Right lobe of liver (tissue), 6 donors: Measurements from ENCODE around the gene TRABD2B. TPM values are rescaled to one million over a fixed set of nuclear protein-coding genes. Genes with fewer than 3 reads are reported as not detected.

ENCODE experiments used
- ATAC-seq, 4 donors: fragments of 200-7000 bp; cut with Tn5 transposase; one replicate each; pipeline ENCODE4 v1.9.1; 2020; ENCODE audit warnings: mild to moderate bottlenecking in 4 of 4, moderate library complexity in 4 of 4
- DNase-seq, 3 donors: peaks; one replicate each; pipeline ENCODE4 v3.0.0-alpha.2; 2020
- H3K27ac ChIP-seq, 3 donors: fragments of 200-600 bp; one replicate each; pipeline ENCODE4 v1.8.0; 2022
- H3K27me3 ChIP-seq, 2 donors: fragments of 200-600 bp; one replicate each; pipeline ENCODE4 v1.8.0; 2022
- H3K36me3 ChIP-seq, 4 donors: fragments of 200-600 bp; sonication (generic) in 1 of 4; one replicate each; pipeline versions ENCODE4 v1.5.1 to v1.8.0; 2017 to 2022; ENCODE audit warnings: control low read depth in 1 of 4
- H3K4me1 ChIP-seq, 4 donors: fragments of 200-600 bp; sonication (generic) in 1 of 4; one replicate each; pipeline versions ENCODE4 v1.5.1 to v1.8.0; 2017 to 2022; ENCODE audit warnings: control low read depth in 1 of 4
- H3K4me3 ChIP-seq, 3 donors: fragments of 200-600 bp; one replicate each; pipeline ENCODE4 v1.8.0; 2022
- H3K9me3 ChIP-seq, 4 donors: fragments of 200-600 bp; sonication (generic) in 1 of 4; one replicate each; pipeline versions ENCODE4 v1.5.1 to v1.8.0; 2017 to 2022; ENCODE audit warnings: control low read depth in 1 of 4
- CTCF ChIP-seq, 4 donors: fragments of 200-600 bp in 3 of 4; fragments of 450-650 bp in 1 of 4; IDR thresholded peaks; one replicate each; pipeline versions ENCODE4 v1.5.1 to v1.8.0; 2016 to 2022; ENCODE audit warnings: antibody characterized with exemption in 4 of 4, mild to moderate bottlenecking in 2 of 4
- POLR2A ChIP-seq: fragments of 450-650 bp; IDR thresholded peaks from one replicate; pipeline ENCODE4 v1.6.1; 2017; ENCODE audit warnings: antibody characterized with exemption, mild to moderate bottlenecking
- WGBS: methylation state at CpG from one replicate; pipeline ENCODE4 v1.1.6; 2018; ENCODE audit warnings: low coverage, low lambda C conversion rate; ENCODE audit not compliant: insufficient coverage; ENCODE audit errors: missing lambda C conversion rate; 5-methylcytosine and 5-hydroxymethylcytosine counted together
- intact Hi-C, 2 donors: fragments of 100-400 bp; cut with DNase I; formaldehyde crosslinking; loops; one replicate each; pipeline versions ENCODE4 v1.11.2 to v1.14.1; 2022
- total RNA-seq, 6 experiments: library from RNA; depleted of rRNA in 2 of 6; stranded (reverse); fragments of >200 nt in 2 of 6; fragmentation: NEBNext Ultra II Directional in 3 of 6; extraction: Animal tissue kit (Norgen Biotek cat#: 25700) in 3 of 6; gene quantifications; one replicate each; pipeline versions ENCODE4 v1.1.0 to v1.2.4, GENCODE V29; 2016 to 2023
- donor health status: DM: no; HTN: yes; CAD: no.
- donor health status: DM: no; HTN: no; CAD: no.
- donor health status: DM: no; HTN: no; CAD: no.
- donor health status: DM: no; HTN: yes; CAD: no.
- donor health status: DM: no; HTN: yes; CAD: no.

The TRABD2B gene
- total RNA-seq, 6 experiments from 2014 or later = 0.55 to 9.5 (median 1.8) TPM

DNA sequence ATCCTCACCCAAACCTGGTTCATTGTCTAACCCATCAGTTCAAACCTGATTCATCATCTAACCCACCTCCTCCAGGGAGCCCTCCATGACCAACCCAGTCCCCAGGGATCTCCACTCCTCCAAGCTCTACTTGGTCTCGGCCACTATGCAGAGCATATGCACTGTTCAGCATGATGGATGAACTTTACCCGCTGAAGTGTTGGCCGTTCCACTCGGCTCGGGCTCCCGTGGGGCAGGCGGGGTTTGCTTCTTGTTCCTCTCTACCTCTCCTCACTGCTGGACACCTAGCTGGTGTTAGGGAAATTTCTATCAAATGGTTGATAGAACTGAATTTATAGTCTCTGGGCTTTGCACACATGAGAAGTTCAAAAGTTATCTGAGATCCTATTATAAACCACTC is 111.0 kb downstream of the TRABD2B start:
- no peaks in the 10 kb centered on the region for H3K4me1 ChIP-seq
- intact Hi-C loops = no loop called here
- no peaks in the 10 kb centered on the region for H3K9me3 ChIP-seq
- 86% methylated on average over 7 of the region's 7 CpGs for whole genome bisulfite sequencing
- no peaks in the 10 kb centered on the region for H3K27me3 ChIP-seq
- TF ChIP-seq CTCF (IDR thresholded peaks at IDR 0.05) = no peak
- TF ChIP-seq POLR2A = no peak
- H3K36me3 ChIP-seq = no peaks in the 10 kb centered on the region
- DNase-seq (no peak), ATAC-seq (no peak)
- no peak overlapping the region for H3K4me3 ChIP-seq
- no peak overlapping the region for H3K27ac ChIP-seq

DNA sequence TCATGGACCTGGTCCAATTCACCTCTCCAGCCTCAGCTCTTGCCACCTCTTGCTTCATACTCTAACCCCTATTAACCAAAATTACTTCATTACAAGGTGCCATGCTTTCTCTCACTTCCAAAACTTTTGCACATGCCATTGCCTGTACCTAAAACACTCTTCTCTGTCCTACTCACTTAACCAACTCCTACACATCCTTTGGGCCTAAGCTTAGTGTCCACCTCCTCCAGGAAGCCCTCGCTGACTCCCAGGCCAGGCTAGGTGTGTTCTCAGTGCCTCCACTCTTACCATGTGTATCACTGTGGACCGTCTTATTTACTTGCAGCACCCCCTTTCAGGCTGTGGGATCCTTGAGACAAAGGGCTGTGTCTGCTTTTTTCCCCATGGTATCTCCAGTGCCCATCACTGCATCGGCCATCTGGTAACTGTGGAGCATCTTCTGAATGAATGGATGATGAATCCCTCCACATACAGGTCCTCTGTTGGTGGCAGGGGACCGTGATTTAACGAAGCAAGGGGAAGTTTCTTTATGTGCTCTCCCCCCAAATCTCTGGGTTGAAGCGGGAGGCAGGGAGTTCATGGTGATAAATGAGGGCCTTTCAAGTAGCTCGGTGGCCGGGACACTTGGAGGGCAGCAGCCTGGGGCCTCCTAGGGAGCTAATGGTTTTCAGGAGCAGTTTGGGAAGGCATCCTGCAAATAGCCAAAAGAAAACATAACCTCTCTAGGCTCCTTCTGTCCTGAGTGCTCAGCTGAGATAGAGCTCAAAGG is 111.9 kb downstream of the TRABD2B start:
- no peaks in the 10 kb centered on the region for H3K27me3 ChIP-seq
- ATAC-seq = no peak
- TF ChIP-seq POLR2A = no peak
- TF ChIP-seq CTCF (IDR thresholded peaks at IDR 0.05) = no peak
- H3K4me1 ChIP-seq = no peaks in the 10 kb centered on the region
- 93% methylated on average over 5 of the region's 8 CpGs for WGBS
- intact Hi-C loops = no loop called here
- no peaks in the 10 kb centered on the region for H3K36me3 ChIP-seq
- H3K4me3 ChIP-seq = no peak overlapping the region
- H3K9me3 ChIP-seq = no peaks in the 10 kb centered on the region
- H3K27ac ChIP-seq = no peak overlapping the region
- no peak for DNase-seq

GRCh38 chr1:47883963-47884362 is 113.2 kb downstream of the TRABD2B start:
- H3K27me3 ChIP-seq = no peaks in the 10 kb centered on the region
- TF ChIP-seq POLR2A (no peak), CTCF (IDR thresholded peaks at IDR 0.05) (no peak)
- no peaks in the 10 kb centered on the region for H3K9me3 ChIP-seq
- H3K27ac ChIP-seq = no peak overlapping the region
- H3K36me3 ChIP-seq = no peaks in the 10 kb centered on the region
- no peak overlapping the region for H3K4me3 ChIP-seq
- 80% methylated on average over 1 of the region's 1 CpG for WGBS
- intact Hi-C loops = no loop called here
- no peak for DNase-seq
- ATAC-seq = no peak
- no peaks in the 10 kb centered on the region for H3K4me1 ChIP-seq

GRCh38 chr1:47881505-47882442 is 115.4 kb downstream of the TRABD2B start:
- peaks cover 0 to 1% (median 0%) of the 10 kb centered on the region in 4 donors for H3K4me1 ChIP-seq
- no peaks in the 10 kb centered on the region for H3K9me3 ChIP-seq
- no peaks in the 10 kb centered on the region for H3K36me3 ChIP-seq
- WGBS = 76% methylated on average over 5 of the region's 17 CpGs
- no peaks in the 10 kb centered on the region for H3K27me3 ChIP-seq
- no peak for TF ChIP-seq CTCF (IDR thresholded peaks at IDR 0.05)
- TF ChIP-seq POLR2A = no peak
- no peak overlapping the region for H3K4me3 ChIP-seq
- no peak overlapping the region for H3K27ac ChIP-seq
- ATAC-seq (peak in 3 of 4 donors; percentile 27 to 43 (median 28)), DNase-seq (no peak)
- intact Hi-C loops = no loop called here
